Measurements from ENCODE around the gene PCDH9.

Gene PCDH9

GRCh38 chr13:67045357-67045756 lies 184.8 kb downstream of the PCDH9 start:
- H3K4me3 ChIP-seq (ENCODE audit: low read depth, low read length), result no peak overlapping the region

- H3K4me3 ChIP-seq (ENCODE audit: low read depth, low read length), result no peak overlapping the region
Measured at GRCh38 chr13:67043901-67044300, 186.2 kb downstream of the PCDH9 start.

- no peak overlapping the region for H3K4me3 ChIP-seq (ENCODE audit: low read depth, low read length)
Measured at GRCh38 chr13:67042556-67042955, 187.6 kb downstream of the PCDH9 start.

- no peak overlapping the region for H3K4me3 ChIP-seq (ENCODE audit: low read depth, low read length)
Measured at GRCh38 chr13:67036699-67037457, 193.3 kb downstream of the PCDH9 start.

- H3K4me3 ChIP-seq (ENCODE audit: low read depth, low read length), result no peak overlapping the region
Measured at GRCh38 chr13:67033170-67033569, 197.0 kb downstream of the PCDH9 start.

- H3K4me3 ChIP-seq (ENCODE audit: low read depth, low read length), result no peak overlapping the region
Measured at GRCh38 chr13:67023130-67023876, 206.8 kb downstream of the PCDH9 start.

- H3K4me3 ChIP-seq (ENCODE audit: low read depth, low read length), result no peak overlapping the region
Measured at GRCh38 chr13:67018775-67019174, 211.4 kb downstream of the PCDH9 start.

- no peak overlapping the region for H3K4me3 ChIP-seq (ENCODE audit: low read depth, low read length)
Measured at GRCh38 chr13:67017276-67017675, 212.9 kb downstream of the PCDH9 start.

GRCh38 chr13:67015976-67016600 lies 214.0 kb downstream of the PCDH9 start:
- H3K4me3 ChIP-seq (ENCODE audit: low read depth, low read length), result no peak overlapping the region

GRCh38 chr13:67014399-67014798 lies 215.7 kb downstream of the PCDH9 start:
- H3K4me3 ChIP-seq (ENCODE audit: low read depth, low read length), result no peak overlapping the region

GRCh38 chr13:67013709-67014108 lies 216.4 kb downstream of the PCDH9 start:
- no peak overlapping the region for H3K4me3 ChIP-seq (ENCODE audit: low read depth, low read length)

- no peak overlapping the region for H3K4me3 ChIP-seq (ENCODE audit: low read depth, low read length)
Measured at GRCh38 chr13:67008075-67008668, 222.0 kb downstream of the PCDH9 start.

GRCh38 chr13:67004511-67004910 lies 225.6 kb downstream of the PCDH9 start:
- no peak overlapping the region for H3K4me3 ChIP-seq (ENCODE audit: low read depth, low read length)

GRCh38 chr13:67003743-67004142 lies 226.4 kb downstream of the PCDH9 start:
- H3K4me3 ChIP-seq (ENCODE audit: low read depth, low read length), result no peak overlapping the region

GRCh38 chr13:67001363-67001762 lies 228.8 kb downstream of the PCDH9 start:
- H3K4me3 ChIP-seq (ENCODE audit: low read depth, low read length), result no peak overlapping the region

- H3K4me3 ChIP-seq (ENCODE audit: low read depth, low read length), result no peak overlapping the region
Measured at GRCh38 chr13:66996503-66996902, 233.6 kb downstream of the PCDH9 start.

- no peak overlapping the region for H3K4me3 ChIP-seq (ENCODE audit: low read depth, low read length)
Measured at GRCh38 chr13:66995203-66995611, 234.9 kb downstream of the PCDH9 start.

- no peak overlapping the region for H3K4me3 ChIP-seq (ENCODE audit: low read depth, low read length)
Measured at GRCh38 chr13:66994517-66995202, 235.5 kb downstream of the PCDH9 start.

GRCh38 chr13:66994097-66994496 lies 236.0 kb downstream of the PCDH9 start:
- H3K4me3 ChIP-seq (ENCODE audit: low read depth, low read length), result no peak overlapping the region

- no peak overlapping the region for H3K4me3 ChIP-seq (ENCODE audit: low read depth, low read length)
Measured at GRCh38 chr13:66992719-66993118, 237.4 kb downstream of the PCDH9 start.

GRCh38 chr13:66992183-66992582 lies 238.0 kb downstream of the PCDH9 start:
- H3K4me3 ChIP-seq (ENCODE audit: low read depth, low read length), result no peak overlapping the region

Data from iPS-11a (cell line).